Prostate gland (tissue), 1 donor: ENCODE measurements around the gene VPS16.

Experiments used
- POLR2A ChIP-seq: fragments of 450-650 bp; IDR thresholded peaks from one replicate; pipeline ENCODE4 v1.6.1; 2016; ENCODE audit warnings: antibody characterized with exemption, mild to moderate bottlenecking
- POLR2AphosphoS5 ChIP-seq: sonication (generic); formaldehyde crosslinking; IDR thresholded peaks from one replicate; pipeline ENCODE4 v1.6.1; 2017; ENCODE audit warnings: antibody characterized with exemption

GRCh38 chr20:2820084-2820895 lies 20.3 kb upstream of the VPS16 start:
- TF ChIP-seq POLR2A = no peak
- TF ChIP-seq POLR2AphosphoS5 = no peak
